ENCODE results near the gene EDARADD.
"Not testable (repeated sequence)": the region's sequence is repeated elsewhere in the genome, so short reads cannot be mapped to it uniquely, and the experiment has no call there.

EDARADD gene

DNA sequence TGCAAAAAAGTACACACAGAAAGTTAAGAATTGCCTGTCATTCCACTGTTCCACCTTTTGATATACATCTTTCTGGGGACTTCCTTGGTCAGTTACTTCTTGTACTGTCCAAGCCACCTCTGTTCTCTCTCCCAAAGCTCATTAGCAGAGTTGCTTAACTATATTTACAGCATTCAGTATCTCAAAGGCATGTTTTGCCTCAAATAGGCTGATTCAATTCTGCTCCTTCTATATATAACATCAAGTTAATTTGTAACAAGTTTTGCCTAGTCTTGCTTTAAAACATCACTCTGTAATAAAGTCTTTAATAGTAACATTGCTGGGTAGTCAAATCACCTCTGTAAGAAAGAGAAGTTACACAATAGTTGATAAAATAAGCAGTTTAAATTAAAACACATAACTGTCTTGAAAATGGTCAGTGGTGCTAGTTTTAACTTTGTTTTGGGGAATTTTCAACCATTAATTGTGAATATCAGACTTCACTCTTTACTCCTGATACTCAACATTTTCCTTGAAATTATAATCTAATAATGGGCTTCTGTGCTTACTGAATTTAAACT is 35.7 kb downstream of the EDARADD start:
- no peak for DNase-seq (ENCODE audit: low read depth in 2 of 2, low spot score in 1 of 2)

DNA sequence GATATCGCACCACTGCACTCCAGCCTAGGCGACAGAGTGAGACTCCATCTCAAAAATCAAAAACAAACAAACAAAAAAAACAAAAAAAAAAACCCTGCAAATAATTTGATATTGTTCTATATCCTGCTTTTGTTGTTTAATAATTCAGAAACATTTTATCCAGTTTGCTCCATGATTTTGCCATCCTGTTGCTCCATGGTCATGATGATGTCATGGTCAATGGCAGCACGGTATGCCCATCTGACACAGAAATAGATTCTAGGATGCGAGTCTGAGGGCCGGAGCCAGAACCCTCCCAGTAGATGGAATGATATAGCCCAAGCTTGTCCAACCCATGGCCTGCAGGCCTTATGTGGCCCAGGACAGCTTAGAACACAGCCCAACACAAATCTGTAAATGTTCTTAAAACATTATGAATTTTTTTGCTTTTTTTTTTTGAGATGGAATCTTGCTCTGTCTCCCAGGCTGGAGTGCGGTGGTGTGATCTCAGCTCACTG is 39.8 kb downstream of the EDARADD start:
- no peak for DNase-seq (ENCODE audit: low read depth in 2 of 2, low spot score in 1 of 2)

DNA sequence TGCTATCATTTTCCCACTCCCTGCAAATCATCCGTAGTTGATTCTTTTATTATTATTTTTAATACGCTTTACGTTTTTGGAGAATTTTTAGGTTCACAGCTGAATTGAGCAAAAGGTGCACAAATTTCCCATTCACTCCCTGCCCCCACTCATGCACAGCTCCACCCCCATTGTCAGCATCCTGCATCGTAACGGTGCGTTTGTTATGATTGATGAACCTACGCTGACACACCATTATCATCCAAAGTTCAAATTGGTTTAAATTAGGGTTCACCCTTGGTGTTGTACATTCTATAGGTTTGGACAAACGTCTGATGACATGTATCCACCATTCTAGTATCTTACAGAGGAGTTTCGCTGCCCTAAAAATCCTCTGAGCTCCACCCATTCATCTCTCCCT is 44.5 kb downstream of the EDARADD start:
- DNase-seq (ENCODE audit: low read depth in 2 of 2, low spot score in 1 of 2): no peak

DNA sequence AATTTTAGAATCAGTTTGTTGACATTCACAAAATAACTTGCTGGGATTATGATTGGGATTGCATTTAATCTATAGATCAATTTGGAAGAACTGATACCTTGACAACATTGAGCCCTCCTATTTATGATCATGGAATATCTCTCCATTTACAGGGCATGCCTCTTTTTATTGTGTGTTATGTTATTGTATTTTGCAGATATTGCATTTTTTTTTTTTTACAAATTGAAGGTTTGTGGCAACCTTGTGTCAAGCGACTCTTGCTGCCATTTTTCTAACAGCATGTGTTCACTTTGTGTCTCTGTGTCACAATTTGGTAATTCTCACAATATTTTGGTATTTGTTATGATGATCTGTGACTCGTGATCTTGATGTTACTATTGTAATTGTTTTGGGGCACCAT is 46.3 kb downstream of the EDARADD start:
- DNase-seq (ENCODE audit: low read depth in 2 of 2, low spot score in 1 of 2): no peak

DNA sequence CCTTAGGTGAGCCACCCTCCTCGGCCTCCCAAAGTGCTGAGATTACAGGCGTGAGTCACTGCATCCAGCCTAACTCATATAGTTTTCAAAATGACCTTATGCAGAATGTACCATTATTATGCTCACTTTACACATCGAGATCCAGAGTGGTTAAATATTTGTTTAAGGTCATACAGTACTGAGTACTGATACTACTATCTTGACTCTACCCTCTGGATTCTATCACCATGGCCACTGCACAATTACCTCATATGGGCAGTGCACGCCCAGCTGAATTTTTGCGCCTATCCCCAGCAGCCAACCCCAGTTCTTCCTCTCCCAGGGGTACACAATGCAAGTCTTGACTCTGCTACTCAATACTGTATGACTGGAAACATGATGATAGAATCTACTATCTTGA is 56.7 kb downstream of the EDARADD start:
- no peak for DNase-seq (ENCODE audit: low read depth in 2 of 2, low spot score in 1 of 2)

DNA sequence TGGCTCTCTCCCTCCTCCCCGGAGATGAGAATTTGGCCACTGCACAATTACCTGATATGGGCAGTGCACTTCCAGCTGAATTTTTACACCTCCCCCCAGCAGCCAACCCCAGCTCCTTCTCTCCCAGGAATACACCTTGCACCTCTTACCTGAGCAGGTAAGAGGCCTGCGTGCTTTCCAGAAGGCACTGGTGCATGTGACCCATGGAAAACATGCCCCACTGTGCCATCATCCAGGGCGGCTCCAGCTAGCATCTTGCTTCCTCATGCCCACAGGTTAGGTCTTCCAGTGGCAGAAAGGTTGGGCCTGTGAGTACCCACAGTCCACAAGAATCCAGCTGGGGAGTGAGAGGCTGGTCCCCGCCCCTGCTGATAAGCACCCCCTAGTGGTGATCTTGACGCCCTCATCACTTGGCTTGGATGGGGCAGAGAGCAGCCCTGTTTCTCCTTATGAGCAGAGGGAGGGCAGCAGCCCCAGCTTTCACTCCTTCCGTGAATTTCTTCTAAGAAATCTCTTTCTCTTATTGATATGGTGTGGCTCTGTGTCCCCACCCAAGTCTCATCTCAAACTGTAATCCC is 57.8 kb downstream of the EDARADD start:
- peak; percentile 7 to 15 for DNase-seq (ENCODE audit: low read depth in 2 of 2, low spot score in 1 of 2)

DNA sequence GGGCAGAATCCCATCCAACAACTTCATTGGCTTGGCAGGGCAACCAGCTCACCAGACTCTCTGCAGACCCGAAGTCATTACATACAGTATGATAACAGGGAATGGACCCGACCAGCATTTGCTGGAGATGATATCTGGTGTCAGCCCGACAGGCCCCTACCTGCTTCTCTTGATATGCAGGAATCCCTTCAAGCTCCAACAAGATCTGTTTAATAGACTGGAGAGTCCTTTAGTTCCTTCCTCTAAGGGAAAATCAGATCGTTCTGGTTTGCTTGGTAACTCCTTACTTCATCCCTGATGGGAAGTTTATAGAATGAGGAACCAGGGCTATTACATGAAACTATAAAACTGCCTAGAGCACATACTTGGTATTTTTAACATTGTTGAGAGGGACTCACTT is 61.2 kb downstream of the EDARADD start:
- DNase-seq (ENCODE audit: low read depth in 2 of 2, low spot score in 1 of 2): no peak

DNA sequence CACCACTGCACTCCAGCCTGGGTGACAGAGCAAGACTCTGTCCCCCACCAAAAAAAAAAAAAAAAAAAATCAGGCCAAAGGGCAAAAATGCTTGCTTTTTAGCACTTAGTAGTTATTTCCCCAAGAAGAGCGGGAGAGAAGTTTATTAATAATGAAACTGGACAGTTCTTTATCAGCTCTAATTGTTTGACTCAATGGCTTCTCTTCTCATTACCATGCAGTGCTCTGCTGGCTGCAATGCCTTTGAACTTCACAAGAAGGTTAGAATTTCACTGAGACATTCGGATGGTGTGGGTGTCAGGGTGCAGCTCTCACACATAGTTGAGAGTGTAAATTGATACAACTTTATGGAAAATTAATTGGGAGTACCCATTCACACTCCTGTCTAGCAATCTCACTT is 63.7 kb downstream of the EDARADD start:
- no peak for DNase-seq (ENCODE audit: low read depth in 2 of 2, low spot score in 1 of 2)

DNA sequence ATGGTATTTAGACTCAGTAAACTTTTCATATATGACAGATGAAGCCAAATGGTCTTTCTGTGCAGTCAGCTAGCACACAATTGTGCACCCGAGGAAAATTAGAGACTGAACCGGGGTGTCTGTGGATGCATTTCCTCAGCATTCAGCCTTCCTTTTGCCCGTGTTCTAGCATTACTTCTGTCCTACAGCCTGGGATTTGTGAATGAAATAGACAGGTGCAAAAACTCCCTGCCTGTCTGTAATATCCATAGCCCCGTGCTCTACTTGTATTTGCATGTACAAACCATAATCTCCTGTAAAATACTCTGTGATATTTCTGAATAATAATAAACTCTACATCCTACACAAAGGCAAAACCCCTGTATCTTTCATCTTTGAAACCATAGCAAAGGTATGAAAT is 64.9 kb downstream of the EDARADD start:
- no peak for DNase-seq (ENCODE audit: low read depth in 2 of 2, low spot score in 1 of 2)

DNA sequence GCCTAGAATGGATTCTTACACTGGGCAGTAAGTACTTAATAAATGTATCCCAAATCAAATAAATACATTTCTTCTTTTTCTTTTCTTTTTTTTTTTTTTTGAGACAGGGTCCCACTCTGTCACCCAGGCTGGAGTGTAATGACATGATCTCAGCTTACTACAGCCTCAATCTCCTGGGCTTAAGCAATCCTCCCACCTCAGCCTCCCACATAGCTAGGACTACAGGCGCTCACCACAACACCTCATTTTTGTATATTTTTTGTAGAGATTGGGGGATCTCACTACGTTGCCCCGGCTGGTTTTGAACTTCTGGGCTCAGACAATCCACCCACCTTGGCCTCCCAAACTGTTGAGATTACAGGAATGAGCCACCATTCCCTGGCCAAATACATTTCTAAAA is 66.0 kb downstream of the EDARADD start:
- no peak for DNase-seq (ENCODE audit: low read depth in 2 of 2, low spot score in 1 of 2)

DNA sequence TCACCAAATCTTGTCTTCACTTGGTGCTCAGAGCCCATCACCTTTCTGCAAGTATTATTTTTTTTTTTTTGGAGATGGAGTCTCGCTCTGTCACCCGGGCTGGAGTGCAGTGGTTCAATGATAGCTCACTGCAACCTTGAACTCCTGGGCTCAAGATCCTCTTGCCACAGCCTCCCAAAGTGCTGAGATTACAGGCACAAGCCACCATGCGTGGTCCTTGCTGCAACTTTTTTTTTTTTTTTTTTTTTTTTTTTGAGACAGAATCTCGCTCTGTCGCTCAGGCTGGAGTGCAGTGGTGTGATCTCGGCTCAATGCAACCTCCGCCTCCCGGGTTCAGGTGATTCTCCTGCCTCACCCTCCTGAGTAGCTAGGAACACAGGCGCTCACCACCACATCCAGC is 70.1 kb downstream of the EDARADD start:
- DNase-seq (ENCODE audit: low read depth in 2 of 2, low spot score in 1 of 2): not testable (repeated sequence)

DNA sequence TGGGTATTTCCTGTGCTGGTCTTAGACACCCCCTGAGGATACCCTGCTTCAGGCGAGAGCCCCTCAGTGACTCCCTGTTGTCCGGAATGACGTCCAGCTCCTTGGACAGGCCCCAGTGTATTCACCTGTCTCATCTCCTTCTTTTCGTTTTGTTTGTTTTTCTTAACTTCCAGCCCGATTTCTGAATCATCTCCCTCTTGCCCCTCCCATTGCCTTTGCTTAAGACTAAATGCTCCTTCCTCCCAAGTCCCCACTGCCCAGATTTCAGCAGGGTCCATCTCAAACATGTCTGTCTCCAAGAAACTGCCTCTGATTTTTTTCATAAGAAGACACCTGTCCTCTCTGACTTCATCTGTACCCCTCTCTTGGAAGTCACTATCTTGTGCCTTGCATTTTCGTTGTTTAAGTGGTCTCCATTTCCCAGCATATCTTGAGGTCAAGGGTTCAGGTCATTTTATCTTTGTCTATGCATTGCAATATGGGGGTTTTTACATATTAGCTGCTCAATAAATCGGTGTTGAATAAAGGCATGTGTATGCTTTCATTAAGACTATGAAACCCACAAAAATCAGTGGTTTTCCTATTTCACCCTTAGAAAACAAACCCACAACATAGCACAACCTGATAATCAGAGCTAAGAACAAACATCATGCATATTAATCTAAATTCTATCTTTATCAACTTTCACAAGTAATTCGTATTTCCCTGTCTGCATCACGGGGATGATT is 71.3 kb downstream of the EDARADD start:
- DNase-seq (ENCODE audit: low read depth in 2 of 2, low spot score in 1 of 2): no peak

DNA sequence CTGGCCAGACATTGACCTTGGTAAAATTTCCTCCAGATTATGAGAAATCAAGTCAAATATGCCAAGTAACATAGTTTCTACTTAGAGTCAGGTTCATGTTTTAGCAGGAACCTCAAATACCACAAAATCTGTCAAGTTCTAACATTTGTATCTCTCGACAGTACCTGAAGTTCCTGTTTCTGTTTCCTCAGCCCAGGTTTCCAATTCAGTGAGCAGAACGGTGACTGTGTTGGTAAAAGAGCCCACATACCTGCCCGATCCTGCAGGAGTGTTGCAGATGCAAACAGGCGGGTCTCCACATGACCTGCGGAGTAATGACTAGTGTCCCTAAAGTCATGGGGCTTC is 71.8 kb downstream of the EDARADD start:
- DNase-seq (ENCODE audit: low read depth in 2 of 2, low spot score in 1 of 2): no peak

DNA sequence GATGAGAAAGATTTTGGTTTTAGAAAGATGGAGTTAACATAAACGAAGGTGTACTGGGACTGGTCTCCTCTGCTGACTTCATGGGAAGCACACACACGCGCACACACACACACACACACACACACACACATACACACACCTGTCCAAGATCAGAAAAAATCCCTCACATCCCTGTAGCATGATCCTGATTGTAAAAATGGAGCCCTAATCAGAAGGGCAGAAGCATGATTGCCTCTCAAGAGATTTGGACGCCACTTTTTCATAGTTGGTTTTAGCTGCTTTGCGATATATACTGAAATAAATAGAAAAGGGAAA is 73.2 kb downstream of the EDARADD start:
- DNase-seq (ENCODE audit: low read depth in 2 of 2, low spot score in 1 of 2): no peak

DNA sequence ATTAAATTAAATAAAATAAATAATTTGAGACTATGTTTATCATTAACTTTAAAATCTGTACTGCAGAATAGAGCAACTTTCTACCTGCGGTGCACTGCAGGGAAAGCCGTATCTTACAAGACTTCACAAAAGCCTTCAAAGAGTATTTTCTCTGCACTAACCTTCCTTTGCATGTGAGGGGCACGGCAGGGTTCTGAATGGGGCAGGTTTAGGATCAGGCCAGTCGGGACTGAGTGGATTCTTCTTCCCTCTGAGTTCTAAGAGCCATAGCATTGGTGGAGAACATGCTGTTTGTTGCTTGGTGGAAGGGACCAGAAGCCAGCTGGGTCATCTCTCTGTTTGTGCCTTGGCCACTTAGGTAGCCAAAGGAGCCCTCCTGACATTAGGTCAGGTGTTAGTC is 74.5 kb downstream of the EDARADD start:
- DNase-seq (ENCODE audit: low read depth in 2 of 2, low spot score in 1 of 2): no peak

DNA sequence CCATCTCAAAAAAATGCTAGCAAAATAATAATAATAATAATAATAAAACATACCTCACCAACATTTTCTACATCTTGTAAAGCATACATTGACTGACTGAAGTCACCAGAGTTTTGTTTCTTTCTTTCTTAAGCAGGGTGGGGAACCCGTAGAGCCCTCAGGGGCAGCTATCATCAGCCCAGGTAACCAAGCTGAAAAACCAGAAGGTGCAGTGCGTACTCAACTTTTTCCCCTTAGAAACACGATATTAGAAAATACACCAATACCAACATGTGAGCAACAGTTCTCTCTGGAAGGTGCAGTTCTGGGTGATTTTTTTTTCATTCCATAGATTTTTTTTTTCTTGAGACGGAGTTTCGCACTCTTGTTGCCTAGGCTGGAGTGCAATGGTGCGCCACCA is 75.4 kb downstream of the EDARADD start:
- no peak for DNase-seq (ENCODE audit: low read depth in 2 of 2, low spot score in 1 of 2)

DNA sequence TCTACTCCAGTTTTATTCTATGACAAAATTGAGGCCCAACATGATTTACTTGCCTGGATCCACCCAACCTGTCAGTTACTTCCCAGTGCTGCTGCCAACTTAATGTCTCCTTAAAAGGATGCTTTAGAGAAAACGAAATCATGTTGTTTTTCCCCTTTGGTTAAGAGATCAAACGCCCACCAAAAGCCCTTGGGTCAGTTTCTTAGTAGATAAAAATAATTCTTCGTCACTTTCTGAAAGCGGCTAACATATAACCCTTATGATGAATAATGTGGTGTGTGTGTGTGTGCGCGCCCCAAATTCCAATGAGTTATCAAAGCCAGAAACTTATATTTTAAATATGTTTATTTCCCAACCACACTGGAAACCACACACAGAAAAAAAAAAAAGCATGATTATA is 77.0 kb downstream of the EDARADD start:
- no peak for DNase-seq (ENCODE audit: low read depth in 2 of 2, low spot score in 1 of 2)

DNA sequence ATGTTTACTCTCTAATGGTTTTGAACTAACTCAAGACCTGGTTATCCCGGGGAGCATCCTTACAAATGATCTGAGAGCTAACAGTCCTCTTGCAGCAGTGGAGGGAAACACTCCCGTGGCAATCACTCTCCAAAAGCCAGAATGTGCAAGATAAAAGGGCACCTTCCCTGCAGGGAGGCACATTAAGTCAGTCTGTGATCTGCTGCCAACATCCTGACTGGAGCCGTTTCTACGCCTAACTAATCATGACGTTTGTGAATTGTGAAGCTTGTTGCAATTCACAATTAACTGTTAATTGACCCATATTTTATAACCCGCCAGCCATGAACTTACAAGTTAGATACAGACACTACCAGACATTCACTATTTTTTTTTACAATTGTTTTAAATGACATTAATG is 77.6 kb downstream of the EDARADD start:
- DNase-seq (ENCODE audit: low read depth in 2 of 2, low spot score in 1 of 2): no peak

DNA sequence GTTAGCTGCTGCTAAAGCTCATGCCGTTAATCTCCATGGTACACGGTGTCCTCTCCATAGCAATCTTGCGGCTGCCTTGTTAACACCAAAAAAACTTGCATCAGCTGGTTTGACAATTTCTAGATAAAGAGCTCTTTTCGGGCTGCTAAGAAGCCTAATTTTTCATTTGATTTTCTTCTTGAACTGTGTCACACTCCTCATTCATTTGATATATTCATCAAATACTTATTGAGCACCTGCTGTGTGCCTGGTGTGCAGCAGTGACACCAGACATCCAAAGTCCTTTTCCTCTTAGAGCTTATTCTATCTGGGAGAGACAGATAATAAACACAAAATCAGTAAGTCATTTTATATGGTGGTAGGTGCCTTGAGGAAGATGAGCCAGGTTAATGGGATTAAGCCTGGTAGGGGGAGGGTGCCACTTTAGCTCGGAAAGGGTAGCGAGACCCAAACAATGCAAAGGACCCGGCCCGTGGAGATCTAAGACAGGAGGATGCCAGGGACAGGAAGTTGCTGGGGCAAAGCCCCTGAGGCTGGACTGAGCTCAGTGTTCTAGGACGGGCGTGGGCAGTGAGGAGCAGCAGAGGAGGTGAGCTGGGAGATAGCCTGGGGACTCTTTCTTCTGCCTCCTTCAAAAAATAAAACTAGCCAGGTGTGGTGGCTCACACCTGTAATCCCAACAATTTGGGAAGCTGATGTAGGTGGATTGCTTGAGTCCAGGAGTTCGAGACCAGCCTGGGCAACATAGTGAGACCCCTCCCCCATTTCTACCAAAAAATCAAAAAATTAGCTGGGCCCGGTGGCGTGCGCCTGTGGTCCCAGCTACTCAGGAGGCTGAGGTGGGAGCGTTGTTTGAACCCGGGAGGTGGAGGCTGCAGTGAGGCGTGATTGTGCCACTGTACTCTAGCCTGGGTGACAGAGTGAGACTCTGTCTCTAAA is 79.0 kb downstream of the EDARADD start:
- DNase-seq (ENCODE audit: low read depth in 2 of 2, low spot score in 1 of 2): no peak

DNA sequence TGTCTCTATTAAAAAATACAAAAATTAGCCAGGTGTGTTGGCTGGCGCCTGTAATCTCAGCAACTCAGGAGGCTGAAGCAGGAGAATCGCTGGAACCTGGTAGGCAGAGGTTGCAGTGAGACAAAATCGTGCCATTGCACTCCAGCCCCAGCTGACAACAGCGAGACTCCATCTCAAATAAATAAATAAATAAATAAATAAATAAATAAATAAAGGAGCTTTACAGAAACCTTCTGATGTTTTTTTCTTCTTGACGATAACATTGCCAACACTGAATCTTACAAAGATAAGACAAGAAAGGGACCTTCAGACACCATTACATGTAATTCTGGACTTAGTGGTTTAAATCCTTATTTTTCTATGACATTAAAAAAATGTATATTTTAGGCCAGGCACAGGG is 81.9 kb downstream of the EDARADD start:
- DNase-seq (ENCODE audit: low read depth in 2 of 2, low spot score in 1 of 2): no peak

DNA sequence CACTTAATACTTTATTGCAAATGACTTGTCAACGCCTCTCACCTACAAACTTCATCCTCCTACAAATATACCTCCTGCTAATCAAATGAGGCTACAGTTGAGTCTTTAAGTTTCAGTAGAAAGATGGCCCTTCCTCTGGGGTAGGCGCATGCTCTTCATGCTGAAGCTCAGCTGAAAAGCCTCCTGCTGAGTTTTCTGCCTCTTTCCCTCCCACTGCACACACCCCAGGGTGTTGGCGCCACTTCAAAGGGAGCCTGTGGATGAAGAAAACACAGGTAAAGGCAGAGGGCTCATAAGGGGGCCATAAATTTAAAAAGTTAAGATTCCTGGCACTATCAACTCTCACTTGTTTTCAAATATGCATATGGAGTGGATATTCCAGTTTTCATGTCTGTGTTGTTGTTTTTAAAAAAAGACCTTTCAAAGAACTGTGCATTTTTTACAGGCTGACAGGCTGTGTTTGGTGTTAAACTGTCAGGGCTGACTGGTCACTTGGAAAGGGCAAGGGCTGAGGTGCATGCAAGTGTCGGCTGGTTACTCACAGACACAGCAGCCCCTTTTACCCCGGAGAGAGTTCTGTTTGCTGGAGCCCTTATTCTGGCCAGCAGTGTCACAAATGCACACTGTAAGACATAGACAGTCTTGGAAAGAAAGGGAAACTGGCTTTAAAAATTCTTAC is 86.8 kb downstream of the EDARADD start:
- DNase-seq (ENCODE audit: low read depth in 2 of 2, low spot score in 1 of 2): no peak
